GM12873 (cell line): ENCODE measurements around the gene PTPN6.

ENCODE experiments used
- CTCF ChIP-seq: IDR thresholded peaks from 2 replicates; pipeline ENCODE4 v1.5.1; 2012; ENCODE audit warnings: low read depth, mild to moderate bottlenecking, moderate library complexity, low read length, control low read depth; ENCODE audit not compliant: insufficient read depth; ENCODE audit errors: missing control alignments

Gene PTPN6

GRCh38 chr12:6952121-6952862 lies 1.1 kb downstream of the PTPN6 start:
- no peak for TF ChIP-seq CTCF

GRCh38 chr12:6952863-6953441 lies 1.8 kb downstream of the PTPN6 start:
- TF ChIP-seq CTCF, result no peak

GRCh38 chr12:6953442-6954315 lies 2.5 kb downstream of the PTPN6 start:
- TF ChIP-seq CTCF, result no peak

- no peak for TF ChIP-seq CTCF
Measured at GRCh38 chr12:6954316-6955107, 3.4 kb downstream of the PTPN6 start.

GRCh38 chr12:6955108-6956020 lies 4.2 kb downstream of the PTPN6 start:
- no peak for TF ChIP-seq CTCF

- TF ChIP-seq CTCF, result no peak
Measured at GRCh38 chr12:6956021-6956727, 5.0 kb downstream of the PTPN6 start.
